Endometrial microvascular endothelial cells (primary cell): ENCODE data around the gene BEGAIN. TPM values are rescaled to one million over a fixed set of nuclear protein-coding genes. Genes with fewer than 3 reads are reported as not detected.

Experiments used
- in situ Hi-C: cut with HindIII; loops from 2 replicates; pipeline ENCODE4 v1.10.0; 2017; ENCODE audit warnings: low sequenced_read_pairs, low pct_unique_long_range_greater_than_20kb; ENCODE audit errors: inconsistent ontology term
- total RNA-seq: library from RNA; depleted of rRNA; stranded (reverse); fragments of >200 nt; gene quantifications from one replicate; pipeline ENCODE4 v1.2.3, GENCODE V29; 2015; ENCODE audit errors: inconsistent ontology term

The BEGAIN gene
- total RNA-seq, 1 donor from 2014 or later: not detected

- in situ Hi-C loops: no loop called here
These were observed 30.4 kb upstream of the BEGAIN start for GRCh38 chr14:100617410-100618317.

DNA sequence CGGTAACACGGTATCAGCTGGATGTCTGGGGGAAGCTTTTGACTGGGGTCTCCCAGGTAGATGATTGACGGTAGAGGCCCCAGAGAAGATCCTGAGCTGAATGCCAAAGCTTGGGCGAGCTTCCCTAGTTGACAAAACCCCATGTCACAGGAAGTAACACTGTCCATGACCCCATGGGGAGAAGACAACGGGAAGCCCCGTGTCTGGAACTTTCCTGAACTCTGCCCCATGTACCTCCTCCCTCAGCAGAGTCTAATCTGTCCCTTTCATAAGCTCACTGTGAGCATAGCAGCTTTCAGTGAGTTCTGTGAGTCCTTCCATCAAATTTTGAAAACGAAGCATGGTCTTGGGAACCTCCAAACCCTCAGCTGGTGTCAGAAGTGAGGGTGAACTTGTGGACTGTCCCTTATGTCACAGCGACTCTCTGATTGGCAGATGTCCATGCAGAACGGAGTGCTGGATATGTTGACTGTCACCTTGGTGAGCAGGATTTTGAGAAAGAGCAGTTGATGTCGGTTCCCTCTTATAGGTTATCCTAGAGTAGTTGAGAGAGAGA, 29.7 kb upstream of the BEGAIN start:
- in situ Hi-C loops: no loop called here

- in situ Hi-C loops: no loop called here
These were observed 28.8 kb upstream of the BEGAIN start for GRCh38 chr14:100615736-100616695.

- in situ Hi-C loops: no loop called here
These were observed 27.6 kb upstream of the BEGAIN start for GRCh38 chr14:100614803-100615202.

DNA sequence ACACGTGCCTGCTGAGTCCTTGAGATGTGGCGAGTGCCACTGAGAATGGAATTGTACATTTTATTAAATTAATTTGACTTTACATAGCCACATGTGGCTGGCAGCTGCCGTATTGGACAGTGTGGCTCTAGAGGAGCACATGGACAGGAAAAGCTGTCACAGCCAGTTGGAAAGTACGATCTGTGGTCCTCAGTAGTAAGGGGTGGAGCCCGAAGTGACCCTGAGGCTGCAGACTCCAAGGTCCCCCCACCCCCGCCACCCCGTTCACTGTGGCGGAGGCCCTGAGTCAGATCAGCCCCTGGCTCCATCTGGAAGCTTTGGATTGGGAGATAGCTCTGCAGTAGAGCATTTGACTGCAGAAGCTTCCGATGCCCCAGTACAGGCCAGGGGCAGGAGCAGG, 25.8 kb upstream of the BEGAIN start:
- in situ Hi-C loops: no loop called here

GRCh38 chr14:100611811-100612480, 24.7 kb upstream of the BEGAIN start:
- in situ Hi-C loops: no loop called here

- in situ Hi-C loops: no loop called here
These were observed 23.4 kb upstream of the BEGAIN start for GRCh38 chr14:100610511-100611217.

- in situ Hi-C loops: no loop called here
These were observed 22.7 kb upstream of the BEGAIN start for GRCh38 chr14:100609941-100610391.

DNA sequence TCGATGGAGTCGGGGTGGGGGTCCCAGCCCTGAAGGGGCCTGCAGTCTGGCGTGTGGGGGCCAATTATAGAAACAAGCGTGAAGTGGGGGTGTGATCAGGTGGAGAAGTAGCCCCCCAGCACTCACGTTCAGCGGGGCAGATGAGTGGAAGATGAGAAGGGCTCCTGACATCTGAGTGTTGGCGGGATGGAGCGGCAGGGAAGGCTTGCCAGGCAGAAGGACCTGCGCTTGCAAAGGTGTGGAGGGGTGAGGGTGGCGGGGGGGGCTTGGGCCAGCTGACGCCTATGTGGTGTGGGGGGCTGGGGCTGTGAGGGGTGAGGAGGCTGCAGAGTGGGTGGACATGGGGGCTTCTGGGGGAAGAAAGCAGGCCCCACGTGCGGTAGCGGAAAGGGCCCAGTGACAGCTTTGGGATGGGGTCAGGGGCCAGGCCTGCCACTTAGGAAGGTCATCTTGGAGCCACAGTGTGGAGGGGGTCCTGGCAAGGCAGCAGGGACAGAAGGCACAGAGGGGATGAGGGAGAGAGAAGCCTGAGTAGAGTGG, 22.2 kb upstream of the BEGAIN start:
- in situ Hi-C loops: no loop called here

- in situ Hi-C loops: no loop called here
These were observed 21.5 kb upstream of the BEGAIN start for GRCh38 chr14:100608586-100609330.

DNA sequence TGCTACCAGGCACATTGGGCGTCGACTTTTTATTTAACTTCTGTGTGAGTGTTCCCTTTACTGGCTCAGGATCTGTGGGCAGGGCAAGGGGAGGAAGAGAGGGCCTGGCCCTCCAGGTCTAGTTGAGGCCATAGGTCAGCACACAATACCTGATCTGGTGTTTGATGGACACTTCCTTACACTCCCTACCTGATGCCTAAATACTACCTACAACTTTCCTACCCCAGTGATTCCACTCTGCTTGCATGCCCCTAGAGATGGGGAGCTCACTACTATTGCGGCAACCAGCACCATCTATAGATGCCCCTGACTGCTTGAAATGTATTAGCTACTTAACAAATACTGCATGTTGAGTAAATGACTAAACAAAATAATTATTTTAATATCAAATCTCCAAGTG, 20.8 kb upstream of the BEGAIN start:
- in situ Hi-C loops: no loop called here

GRCh38 chr14:100607611-100607956, 20.4 kb upstream of the BEGAIN start:
- in situ Hi-C loops: no loop called here

DNA sequence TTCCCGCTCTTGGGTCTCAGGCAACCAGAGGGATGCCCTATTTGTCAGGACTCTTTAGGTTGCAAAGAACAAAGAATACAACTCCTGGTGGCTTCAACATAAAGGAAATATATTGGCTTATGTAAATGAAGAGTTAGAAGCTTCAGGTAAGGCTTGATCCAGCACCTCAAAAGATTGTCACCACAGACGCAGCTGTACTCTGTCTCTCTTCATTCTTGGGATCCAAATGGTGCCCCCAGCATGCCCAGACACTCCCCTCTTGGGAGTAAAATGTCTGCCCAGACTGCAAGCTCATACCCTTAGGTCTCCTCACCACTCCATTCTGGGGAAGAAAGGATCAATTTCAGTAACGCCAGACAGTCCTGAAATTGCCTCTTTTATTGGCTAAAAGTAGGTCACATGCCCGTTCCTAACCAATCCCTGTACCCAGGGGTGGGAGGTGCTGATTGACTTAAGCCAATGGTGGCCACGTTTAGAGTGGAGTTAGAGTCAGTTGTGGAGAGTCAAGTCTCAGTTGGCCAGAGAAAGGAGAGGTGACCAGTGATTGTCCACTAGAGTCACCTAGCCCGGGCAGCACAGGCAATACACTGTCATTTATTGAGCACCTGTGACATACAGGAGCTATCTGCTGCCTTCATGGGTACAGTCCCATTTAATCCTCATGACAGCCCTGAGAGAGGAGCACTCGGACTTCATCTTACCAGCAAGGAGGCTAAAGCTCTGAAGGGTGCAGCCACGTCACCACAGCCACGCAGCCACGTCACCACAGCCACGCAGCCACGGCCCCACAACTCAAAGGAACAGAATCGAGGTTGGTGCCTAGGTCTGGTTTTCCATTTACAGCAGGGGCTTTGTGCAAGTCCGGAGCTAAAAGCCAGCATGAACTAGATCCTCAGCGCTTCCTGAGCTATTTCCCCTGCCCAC, 19.7 kb upstream of the BEGAIN start:
- in situ Hi-C loops: no loop called here

GRCh38 chr14:100605706-100606686, 18.8 kb upstream of the BEGAIN start:
- in situ Hi-C loops: no loop called here

DNA sequence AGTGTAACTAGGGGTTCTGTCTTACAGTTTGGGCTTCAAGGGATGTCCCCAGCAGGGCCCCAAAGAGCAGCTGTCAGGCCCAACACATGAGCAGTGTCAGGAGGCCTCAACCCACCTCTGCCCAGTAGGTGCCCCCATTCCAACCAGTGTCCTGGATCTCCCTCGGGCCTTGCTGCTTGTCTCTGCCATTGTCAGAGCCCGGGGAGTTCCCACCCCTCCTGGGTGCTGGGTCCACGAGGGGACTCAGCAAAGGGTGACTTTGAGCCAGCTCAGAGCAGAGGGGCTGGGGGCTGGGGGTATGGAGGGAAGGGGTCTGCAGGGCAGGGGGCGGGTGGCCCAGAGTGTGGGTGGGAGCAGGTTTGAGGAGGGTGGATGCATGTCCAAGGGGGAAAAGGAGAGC, 18.0 kb upstream of the BEGAIN start:
- in situ Hi-C loops: no loop called here
